Measurements from ENCODE around the gene GJD4.

Gene GJD4

DNA sequence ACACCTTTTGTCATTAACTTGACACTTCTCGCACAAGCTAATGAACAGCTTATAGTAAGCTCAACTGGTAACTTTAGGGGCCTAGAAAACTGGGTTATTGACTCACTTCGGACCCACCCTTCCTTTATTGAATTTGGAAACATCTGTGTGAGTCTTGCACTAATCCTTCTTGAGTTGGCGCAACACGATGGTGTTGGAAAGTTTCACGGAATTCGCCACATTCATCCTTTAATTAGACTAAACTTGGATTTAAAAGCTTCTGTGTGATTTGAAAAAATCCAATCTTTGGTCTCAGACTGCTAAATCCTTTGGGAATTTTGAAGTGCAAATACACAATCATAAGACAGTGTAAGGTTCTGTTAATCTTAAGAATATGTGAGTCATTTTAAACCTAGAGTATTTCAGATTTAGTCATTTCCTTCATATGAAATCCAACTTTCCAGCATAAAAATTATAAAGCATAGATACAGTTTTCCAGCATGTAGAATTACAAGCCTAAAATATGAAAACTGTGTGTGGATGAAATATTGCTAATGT is 21.9 kb downstream of the GJD4 start:
- DNase-seq: no peak

DNA sequence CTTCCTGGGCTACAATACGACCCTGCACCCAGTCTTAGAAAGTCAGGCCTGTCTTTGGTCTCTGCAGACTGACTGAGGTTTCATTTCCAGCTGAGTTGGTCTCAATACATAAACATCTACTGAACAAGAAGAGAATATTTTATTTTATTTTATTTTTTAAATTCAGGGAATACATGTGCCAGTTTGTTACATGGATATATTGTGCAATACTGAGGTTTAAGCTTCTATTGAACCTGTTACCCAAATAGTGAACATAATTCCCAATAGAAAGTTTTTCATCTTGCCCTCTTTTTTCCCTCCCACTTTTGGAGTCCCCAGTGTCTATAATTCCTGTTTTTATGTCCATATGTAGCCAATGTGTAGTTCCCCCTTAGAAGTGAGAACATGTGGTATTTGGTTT is 26.3 kb downstream of the GJD4 start:
- DNase-seq: no peak

DNA sequence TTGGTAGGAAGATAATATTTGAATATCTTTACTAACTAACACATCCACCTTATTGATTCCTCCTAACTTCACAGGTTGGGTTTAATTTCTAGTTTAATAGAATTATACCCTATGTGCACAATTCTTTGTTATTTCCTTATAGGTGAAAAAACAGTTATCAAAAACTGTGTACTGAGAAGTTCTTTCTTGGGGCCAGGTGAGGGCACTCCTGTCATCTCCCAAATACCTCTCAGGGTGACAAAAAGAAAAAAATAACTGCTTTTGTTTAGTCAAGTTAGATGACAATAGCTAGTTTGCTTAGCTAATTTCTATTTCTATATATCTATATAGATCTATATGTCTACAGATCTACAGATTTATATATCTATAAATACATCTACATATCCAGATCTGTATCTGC is 26.9 kb downstream of the GJD4 start:
- no peak for DNase-seq

DNA sequence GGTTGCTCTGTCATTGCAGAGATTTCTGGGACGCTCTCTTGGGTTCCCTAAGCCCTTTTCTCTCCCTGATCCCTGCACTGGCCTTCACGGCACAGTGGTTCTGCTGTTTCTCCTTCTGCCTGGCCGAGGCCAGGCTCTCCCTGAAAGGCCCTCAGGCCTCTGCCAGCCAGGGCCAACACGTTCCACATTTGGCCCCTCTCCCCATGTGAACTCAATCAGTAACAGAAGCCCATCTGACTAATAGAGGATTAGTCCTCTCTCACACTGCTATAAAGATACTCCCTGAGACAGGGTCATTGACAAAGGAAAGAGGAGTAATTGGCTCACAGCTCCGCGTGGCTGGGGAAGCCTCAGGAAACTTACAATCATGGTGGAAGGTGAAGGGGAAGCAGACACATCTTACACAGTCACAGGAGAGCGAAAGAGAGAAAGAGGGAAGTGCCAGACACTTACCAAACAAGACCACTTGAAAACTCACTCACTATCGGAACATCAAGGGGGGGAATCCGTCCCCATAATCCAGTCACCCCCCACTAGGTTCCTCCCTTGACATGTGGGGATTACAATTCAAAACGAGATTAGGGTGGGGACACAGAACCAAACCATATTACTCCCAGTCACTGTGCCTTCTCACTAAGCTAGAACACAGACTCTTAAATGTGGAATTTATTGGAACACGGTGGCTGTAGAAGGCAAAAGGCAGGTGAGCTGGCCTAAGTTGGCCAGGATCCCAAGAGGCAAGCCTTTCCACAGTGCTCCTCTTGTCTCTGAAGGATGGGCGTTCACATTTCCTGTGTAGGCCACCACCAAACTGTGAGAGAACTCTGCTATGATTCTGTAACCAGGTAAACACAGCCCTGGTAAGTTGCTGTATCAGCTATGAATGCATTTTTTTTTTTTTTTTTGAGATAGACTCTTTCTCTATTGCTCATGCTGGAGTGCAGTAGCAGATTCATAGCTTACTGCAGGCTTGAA is 28.2 kb downstream of the GJD4 start:
- DNase-seq: no peak

DNA sequence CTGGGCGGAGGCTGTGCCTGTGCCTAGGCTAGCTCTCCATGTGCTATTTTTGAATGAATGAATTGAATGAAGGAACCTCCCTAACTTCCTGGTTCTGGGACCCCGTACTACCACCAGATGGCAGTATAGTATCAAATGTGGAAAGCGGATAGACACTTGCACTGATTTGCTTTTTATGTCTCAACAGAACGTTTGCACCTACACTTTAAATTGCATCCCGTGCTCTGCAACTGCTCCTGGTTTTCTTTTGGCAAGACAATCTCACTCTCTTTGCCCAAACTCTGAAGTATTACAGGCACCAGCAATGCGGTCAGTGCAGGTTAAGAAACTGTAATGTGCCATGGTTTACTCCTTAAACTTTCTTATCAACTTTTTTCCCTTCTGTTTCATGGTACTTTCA is 30.4 kb downstream of the GJD4 start:
- peak; percentile 51 for DNase-seq

DNA sequence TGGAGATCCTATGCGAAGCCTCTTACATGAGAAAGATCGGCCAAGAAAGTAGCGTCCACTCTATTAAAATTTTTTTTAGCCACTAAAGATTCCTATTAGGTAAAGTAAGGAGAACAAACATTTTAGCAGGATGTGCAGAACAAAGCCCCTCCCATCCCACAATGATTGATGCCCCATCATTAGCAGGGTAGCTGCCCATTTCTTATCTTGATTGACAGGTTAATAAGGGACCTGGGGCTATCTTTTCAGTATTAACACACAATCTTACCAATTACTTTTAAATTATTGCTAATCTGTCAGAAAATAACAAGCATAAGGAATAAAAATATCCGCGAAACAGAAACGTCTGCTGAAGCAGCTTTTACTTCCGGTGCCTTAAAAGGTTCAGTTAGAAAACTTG is 31.8 kb downstream of the GJD4 start:
- no peak for DNase-seq

DNA sequence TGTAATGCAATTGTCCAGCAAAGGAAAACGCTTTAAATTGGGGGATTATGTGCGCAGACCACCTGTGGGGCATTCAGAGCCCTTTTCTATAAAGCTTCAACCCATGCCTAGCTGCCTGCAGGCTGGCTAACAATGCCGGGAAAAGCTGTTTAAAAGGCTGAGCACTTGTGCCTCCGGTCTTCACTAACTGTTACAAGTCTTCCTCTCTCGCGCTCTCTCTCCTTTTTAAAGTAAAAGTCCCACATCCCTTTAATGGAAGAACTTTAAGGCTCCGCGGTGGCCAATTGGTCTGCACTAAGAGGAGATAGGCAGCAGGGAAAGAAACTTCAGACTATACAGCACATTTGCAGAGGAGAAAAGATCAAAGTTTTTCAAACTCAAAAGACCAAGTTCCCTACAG is 32.3 kb downstream of the GJD4 start:
- peak; percentile 30 for DNase-seq

DNA sequence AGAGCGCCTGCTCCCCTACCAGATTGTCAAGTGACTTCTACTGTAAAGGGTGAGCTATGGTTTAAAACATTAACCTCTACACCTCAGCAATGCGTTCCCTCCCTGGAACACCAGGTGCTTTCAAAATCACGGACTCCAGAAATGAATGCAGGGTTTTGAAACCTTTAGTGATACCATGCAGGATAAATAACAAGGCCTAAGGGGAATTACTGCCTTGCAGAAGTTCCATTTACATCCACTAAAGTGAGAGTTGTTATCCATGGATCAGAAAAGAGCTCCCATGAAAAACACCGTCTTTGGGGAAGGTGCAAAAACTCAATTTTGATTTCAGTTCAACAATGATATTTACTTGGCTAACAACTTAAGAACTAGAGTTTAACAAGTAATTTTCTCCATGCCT is 33.0 kb downstream of the GJD4 start:
- DNase-seq: no peak

DNA sequence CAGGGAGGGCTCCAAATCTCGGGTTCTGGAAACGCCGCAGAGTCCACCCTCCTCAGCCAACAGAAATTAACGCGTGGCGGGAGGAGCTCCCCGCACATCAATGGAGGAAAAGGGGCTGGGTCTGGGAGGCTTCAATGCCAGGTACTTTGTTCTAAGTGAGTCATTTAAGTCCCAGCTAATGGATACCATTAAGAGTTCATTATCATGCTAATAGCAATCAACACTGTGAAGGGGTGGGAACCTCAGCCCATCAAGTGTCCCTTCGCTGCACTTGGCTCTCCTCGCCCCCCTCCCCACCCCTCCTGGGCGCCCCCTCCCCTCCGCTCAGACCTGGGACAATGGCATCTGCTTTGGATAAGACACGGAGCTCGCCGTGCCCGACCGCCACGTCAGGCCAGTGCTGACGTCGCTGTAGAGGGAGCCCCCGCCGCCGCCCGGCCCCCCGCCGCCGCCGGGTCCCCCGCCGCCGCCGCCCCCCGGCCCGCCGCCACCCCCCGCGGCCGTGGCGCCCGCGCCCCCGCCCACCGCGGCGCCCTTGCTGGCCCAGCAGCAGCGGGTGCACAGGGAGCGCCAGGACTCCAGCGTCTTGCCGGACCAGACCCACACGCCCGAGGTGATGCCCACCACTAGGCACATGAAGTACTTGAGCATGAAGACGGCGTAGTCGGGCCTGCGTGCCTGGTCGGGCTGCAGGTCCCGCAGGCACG is 34.0 kb downstream of the GJD4 start:
- no peak for DNase-seq

DNA sequence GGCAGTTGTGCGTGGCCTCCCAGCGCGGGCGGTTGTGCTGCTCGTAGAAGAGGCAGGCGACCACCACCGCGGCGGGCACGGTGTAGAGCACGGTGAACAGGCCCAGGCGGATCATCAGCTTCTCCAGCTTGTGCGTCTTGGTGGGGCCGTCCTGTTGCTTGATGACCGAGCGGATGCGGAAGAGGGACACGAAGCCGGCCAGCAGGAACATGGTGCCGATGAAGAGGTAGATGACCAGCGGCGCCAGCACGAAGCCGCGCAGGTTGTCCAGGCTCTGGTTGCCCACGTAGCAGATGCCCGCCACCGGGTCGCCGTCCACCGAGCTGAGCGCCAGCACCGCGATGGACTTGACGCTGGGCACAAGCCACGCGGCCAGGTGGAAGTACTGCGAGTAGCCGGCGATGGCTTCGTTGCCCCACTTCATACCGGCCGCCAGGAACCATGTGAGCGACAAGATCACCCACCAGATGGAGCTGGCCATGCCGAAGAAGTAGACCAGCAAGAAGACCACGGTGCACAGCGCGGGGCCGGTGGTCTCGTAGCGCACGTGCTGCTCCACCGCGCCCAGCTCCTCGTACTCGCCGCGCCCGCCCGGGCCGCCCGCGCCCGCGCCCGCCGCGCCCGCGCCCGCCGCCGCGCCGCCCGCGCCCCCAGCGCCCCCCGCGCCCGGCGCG is 34.7 kb downstream of the GJD4 start:
- DNase-seq: peak; percentile 80

DNA sequence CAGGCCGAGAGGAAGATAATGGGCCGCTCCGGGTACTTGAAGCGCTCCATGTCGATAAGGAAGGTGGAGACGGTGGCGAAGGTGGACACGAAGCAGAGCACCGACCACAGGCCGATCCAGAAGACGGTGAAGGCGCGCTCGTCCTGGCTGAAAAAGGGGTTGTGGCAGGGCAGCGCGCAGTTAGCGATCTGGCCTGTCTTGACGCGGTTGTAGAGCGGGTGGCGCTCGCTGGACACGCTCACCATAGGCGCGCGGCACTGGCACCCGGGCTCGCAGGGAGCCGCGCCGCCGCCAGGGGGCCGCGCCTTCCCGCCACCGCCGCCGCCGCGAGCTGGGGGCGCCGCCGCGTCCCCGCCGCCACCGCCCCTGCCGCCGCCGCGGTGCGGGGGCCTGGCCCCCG is 35.3 kb downstream of the GJD4 start:
- DNase-seq: peak; percentile 83

DNA sequence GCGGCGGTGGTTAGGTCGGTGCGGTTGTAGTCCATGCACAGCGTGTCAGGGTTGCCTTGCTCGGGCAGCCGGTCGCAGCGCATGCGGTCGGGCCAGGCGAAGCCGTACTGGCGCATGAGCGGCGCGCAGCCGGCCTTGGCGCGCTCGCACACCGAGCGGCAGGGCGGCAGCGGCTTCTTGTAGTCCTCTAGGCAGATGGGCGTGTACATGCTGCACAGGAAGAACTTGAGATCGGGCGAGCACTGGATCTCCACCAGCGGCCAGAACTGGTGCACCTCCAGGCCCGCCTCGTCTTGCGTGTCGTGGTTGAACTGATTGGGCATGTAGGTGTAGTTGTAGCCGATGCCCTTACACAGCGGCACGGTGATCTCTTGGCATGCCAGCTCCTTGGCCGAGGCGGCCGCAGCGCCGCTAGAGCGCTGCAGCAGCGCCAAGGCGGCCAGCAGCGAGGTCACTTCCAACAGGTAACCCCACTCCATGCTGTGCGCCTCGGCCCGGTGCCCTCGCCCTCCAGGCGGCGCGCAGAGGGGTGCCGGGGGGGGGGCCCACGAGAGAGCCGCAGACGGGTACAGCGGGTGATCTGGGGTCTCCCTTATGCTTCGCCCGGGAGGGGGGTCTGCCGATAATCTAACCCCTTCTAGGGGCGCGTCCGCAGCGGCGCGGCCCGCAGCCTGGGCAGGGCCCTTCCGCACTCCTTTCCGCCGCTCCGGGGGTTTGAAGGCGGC is 36.0 kb downstream of the GJD4 start:
- peak; percentile 92 for DNase-seq

DNA sequence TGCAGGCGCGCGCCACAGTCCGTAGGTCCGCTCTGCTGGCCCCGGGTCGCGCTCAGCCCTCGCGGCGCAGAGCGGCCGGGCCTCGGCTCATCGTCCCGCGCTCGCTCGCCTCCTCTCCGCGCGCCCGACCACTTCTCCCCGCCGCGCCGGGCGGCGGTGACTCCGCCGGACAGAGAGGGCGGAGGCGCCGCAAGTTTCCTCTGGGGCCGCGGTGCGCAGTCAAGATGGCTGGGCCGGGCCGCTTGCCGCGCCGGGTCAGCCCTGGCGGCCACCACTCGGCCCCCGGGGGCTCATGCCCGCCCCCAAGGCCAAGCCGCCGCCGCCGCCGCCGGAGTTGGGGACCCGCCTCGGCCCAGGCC is 36.5 kb downstream of the GJD4 start:
- peak; percentile 87 for DNase-seq

DNA sequence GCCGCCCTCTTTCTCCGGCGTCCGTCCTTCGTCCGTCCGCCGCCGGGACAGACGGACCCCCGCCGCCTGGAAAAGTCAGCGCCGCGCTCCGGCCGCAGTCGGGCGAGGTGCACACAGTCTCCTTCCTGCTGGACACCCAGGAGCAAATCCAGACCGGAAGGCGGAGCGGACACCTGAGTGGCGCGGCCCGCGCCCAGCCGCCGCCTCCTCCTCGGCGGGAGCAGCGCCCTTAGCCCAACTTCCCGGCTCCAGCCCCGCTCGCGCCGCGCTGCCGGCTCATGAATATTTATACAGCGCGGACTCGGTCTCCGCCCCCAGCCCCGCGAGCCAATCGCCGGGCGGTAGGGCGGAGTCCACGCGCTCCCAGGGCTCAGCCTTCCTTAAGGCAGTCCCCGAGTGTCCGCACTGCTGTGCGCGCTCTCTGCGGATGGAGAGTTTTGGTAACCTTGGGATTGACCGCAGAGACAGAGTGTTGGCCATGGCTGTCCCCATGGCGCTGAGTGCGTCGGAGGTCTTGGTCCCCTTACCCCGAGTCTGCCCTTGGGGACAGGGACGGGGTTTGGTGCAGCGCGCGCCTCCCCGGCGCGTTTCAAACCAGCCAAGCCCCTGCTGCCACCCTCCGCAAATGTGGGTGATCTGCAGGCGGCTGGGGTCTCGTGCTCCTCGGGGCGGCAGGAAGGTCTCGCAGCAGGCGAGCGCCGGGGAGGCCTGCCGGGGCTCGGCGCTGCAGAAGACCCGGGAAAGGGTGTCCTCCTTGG is 37.1 kb downstream of the GJD4 start, which contains the start of gene FZD8:
Gene FZD8, minus strand, starts transcription at position 262 of the 758 bp plus-strand sequence. CDS start 867 bp downstream, outside the sequence.
- DNase-seq: peak; percentile 97

DNA sequence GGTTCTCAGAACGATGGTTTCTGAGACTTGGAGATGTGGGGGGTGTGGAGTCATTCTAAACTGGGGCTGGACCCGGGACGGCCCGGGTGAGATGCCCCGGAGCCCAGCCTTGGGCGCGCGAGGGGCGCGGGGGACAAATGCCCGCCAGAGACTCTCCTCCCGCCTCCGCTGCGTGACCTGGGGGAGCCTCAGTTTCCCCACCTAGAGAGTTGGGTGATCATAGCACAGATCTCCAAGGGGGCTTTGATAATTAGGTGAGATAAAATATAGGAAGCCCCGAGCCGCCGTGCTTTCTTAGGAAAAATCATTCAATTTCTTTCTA is 37.6 kb downstream of the GJD4 start:
- DNase-seq: no peak

DNA sequence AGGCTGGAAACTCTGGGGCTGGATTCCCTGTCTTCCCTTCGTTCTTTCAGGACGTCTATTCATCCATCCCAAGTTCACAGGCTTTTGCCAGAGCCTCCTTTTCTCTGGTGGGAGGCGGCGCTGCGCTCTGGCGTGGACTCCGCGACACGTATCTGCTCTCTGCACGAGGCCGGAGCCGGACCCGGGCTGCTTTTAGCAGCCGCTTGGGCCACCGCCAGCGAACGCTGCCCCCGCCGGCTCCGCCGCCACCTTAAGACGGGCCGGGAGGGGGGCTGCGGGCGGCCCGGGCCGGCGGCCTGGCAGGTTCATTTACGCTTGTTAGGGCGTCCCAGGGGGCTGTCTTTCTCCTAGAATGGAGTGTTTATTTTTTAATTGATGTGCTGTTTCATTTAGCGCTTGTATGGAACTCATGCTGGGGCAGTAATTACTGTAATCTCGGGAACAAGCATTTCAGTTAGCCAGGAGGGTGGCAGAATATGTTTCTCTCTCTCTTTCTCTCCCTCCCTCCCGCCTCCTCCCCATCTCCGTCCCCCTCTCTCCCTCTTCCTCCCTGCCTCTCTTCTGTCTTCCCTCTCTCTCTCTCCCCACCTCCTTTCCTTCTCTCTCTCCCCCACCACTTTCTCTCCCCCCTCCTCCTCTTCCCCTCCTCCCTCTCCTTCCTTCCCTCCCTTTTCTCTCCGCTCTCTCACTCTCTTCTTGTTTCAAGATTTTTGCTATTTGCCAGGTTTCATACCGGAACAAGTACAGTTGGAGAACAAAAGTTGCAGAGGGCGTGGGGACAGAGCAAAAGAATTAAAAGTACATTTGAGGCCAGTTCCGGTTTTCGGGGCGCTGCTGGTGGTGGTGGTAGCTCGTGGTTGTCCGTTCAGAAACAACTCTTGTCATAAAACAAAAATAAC is 38.3 kb downstream of the GJD4 start:
- peak; percentile 83 for DNase-seq

DNA sequence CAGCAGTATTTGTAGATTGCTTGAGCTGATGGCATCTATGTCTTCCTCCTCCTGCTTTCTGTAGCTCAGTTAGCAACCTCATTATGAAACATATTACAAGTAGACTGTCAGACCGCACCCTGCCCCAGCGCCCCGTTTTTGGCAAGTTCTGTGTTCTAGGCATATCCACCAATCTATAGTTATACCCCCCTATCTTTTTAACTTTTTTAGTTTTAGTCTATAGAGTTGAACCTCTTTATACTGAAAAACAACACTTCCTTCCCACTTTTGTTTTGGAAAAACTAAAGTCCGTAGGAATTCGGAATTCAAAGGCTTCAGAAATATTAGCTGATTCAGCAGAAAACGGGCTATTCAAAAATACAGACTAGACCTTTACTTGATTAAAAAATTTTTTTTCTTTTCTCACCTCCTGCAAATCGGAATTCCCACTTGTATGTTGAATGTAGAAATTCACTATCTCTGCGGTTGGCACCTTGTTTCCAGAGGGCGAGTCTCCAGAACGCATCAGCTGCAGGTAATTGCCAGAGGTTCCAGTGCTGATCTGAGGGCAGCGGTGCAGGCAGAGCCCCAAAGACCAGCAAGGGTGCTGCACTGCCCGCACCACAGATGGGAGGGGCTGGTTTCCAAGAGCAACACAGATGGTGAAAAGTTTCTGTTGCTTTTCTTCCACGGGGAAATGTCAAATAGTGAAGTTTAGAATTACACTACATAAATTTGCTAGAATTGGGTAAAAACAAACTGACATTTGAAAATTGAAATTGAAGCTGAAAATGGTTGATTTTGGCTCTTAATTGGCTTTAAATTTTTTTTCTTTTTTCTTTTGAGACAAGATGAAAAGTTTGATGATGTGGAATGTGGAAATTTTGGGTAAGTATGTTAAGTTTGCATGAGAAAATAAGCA is 39.2 kb downstream of the GJD4 start:
- peak; percentile 22 for DNase-seq

DNA sequence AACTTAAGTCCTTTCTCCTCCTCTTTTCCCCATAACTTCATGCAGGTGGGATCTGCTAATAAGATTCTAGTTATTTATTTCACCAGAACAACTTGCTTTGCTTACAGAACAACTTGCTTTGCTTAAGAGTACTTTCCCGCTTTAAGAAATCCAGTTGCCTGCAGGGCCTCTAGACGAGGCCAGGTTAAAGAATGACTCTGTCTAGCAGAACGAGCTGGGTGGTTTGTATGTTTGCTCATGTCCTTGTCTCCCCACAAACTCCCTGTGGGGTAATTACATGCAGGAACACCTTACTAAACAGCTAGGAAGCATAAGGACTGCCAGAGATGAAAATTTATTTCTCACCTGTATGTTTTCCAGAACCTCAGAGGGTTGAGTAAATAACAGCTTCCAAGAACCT is 45.8 kb downstream of the GJD4 start:
- no peak for DNase-seq

DNA sequence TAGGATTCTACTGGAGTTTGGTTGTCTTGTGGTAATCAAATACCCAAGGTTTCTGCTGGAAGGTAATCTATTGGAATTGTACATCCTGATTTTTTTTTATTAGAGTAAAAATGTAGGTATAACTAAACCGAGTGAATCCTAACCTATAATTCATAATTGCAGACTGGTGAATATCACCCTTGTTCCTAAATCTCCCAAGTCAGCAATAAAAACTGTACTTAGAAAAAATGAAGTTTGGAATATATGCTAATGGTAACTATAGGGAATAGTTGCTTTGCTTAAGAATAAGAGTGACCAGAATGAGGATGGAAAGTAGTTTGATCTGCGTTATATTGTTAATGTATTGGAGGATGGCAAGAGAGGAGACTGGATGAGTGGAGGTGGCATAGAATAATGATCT is 47.7 kb downstream of the GJD4 start:
- DNase-seq: no peak

Measured in right kidney (tissue), 1 donor.